HG02870 (cell line): Measurements from ENCODE around the gene PCBP3.

Experiments used
- ATAC-seq: cut with Tn5 transposase; IDR thresholded peaks from one replicate; pipeline ENCODE4 v1.9.1; 2021; ENCODE audit warnings: mild to moderate bottlenecking, moderate library complexity; ENCODE audit not compliant: unreplicated experiment

Gene PCBP3

DNA sequence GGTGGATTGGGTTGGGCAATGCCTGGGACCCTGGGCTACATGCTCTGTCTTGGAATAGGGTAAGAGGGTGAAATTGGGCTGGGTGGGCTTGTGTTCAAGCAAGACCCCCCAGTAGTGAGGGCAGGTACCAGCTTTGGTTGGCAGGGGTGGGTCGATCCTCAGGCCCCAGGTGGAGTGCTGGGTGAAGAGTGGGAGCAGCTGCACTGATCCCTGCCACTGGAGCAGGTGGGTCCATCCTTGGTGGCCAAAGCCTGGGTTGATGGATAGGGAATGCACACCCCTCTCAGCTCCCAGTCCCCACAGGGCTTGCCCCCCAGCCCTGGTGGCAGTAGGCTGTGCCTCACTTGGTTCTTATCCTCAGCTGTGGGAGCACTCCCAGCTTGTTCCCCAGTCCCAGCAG, 135.2 kb downstream of the PCBP3 start:
- ATAC-seq, result no peak

DNA sequence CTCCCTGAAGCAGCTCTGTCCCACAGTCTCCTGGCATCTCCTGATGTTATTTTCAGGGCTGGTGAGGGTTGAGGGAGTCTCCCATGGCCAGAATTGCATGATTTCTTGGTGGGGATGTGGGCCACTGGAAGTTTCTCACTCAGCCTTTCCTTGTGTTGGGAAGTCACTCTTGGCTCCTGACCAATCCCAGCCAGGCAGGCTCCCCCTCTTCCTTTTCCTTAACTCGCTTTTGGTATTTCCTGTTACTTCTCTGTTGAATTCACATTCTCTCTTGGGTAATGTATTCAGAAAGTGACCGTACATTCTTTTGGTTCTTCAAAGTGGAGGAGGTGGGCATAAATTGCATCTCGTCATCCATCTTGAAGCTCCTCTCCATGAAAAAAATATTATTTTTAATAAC, 135.7 kb downstream of the PCBP3 start:
- ATAC-seq, result no peak

DNA sequence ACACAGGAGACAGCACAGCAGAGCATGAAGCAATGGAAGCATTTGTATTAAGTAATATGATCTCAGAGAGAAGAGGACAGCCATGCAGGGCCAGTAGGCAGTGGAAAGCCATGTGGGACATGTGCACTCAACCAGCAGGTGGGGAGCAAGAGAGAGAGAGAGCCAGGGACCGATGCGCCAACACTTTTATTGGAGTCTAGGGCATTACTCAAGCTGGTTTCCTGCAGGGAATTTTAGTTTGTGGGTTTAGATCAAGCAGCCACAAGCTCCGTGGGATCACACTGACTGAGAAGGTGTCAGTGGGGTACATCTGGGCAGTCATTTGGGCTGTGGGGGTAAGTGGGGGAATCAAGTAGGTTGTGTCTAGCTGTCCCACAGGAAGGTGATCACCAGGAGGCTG, 137.1 kb downstream of the PCBP3 start:
- no peak for ATAC-seq

DNA sequence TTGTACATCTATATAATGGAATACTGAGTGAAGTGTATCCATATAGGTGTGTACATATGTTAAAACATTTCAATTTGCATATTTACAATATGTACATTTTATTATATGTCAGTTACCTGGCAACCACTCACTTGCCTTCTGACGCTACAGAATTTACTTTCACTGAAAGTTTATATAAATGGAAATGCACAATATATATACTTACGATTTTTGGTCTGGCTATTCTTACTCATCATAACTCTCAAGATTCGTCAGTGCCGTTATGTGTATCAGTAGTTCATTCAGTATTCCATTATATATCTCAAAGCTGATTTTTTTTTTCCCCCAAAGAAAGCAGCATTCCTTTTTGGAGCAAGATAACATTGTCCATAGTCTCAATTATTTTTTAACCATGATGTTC, 138.2 kb downstream of the PCBP3 start:
- ATAC-seq, result no peak

DNA sequence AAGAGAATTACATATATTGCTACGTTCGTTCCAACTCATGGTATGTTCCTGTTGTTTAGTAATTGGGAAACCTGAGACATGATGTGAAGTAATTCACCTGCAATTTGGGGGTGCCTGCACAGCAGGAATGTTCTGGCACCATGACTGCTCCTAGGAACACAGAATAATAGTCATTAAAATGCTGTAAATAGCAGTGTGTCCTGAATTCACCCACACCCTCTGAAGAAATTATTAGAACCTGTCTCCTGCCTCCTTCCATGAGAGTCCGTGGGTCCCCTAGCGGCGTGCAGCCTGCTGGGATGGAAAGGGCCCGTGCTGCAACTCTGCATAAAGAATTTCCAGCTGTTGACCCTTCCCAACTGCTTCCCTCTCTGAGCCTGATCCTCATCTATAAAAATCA, 143.1 kb downstream of the PCBP3 start:
- ATAC-seq, result no peak

DNA sequence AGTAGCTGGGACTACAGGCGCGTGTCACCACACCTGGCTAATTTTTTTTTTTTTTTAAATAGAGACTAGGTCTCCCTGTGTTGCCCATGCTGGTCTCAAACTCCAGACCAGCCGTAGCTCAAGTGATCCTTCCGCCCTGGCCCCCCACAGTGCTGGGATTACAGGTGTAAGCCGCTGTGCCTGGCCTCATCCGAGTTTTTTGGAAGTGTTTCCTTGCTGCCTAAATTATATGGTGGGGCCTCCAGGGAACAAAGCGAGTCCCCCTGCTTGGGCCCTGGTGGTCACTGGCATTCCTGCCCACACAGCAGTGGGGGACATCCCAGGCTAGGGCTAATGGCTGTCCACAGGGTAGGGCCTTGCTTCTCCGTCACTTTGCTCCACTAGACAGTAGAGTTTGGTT, 143.8 kb downstream of the PCBP3 start:
- no peak for ATAC-seq

DNA sequence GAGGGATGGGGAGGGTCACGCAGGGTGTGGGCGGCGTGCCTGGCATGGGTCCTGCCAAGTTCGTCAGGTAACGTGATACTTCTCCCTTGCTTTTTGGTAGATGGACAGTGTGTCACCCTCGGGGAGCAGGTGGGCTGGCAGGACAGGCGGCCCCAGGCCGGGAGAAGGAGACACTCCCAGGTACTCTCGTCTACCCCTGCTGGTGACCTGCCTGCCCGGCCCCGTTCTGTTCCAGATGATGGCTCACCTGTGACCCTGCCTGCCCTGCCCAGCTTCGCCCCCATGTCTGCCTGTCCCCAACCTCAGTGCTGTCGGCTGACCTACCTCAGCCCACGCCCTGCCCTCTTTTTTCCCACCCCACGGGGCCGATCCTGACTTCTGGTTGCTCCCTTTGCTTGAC, 144.7 kb downstream of the PCBP3 start:
- ATAC-seq, result no peak

DNA sequence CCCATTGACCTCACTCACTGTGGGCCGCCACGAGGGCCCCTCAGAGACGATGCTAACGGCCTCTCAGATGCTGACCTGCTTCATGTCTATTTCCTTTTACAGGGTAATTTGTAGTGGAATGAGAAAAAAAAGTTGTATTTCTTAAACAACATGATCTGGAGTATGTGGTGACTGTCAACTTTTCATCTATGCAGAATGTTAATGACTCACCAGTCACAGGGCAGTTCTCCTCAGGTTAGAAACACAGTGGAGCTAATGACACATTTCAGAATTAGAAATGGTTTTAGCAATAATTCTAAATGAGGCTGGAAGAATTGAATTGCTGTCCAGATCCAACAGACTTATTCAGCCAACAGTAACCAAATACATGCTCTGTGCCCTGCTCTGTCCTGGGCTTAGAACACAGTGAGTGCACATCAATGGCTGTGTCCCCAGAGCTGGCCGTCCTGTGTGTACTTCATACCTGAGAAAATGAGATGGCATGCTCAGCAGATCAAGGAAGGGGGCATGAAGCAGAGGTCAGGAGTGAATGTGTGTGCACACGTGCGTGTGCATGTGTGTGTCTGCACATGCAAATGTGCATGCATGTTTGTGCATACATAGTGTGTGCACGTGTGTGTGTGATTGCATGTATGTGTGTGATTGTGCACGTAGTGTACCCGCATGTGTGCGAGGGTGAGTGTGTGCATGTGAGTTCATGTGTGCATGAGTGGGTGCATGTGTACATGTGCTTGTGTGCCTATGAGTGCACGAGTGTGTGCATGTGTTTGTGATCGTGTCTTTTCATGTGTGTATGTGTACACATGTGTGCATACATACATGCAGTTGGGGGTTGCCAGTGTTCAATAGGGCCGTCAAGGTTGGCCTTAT, 145.3 kb downstream of the PCBP3 start:
- ATAC-seq, result no peak

DNA sequence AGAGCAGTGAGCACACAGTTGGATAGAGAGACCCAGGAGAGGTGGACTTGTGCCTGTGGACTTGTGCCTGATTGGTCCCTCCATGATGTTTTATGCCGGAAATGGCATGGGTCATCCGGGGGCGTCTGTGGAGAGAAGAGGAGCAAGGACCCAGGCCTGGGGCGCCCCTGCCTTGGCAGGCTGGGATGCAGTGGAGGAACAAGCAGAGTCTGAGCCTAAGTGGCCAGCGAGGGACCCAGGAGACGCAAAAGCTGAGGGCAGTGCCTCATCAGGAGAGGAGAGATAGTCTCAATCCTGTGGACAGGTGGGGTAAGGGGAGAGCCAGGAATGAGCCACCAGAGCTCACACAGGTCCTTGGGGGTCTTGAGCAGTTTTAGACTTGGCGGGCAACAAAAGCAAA, 146.9 kb downstream of the PCBP3 start:
- ATAC-seq, result no peak

DNA sequence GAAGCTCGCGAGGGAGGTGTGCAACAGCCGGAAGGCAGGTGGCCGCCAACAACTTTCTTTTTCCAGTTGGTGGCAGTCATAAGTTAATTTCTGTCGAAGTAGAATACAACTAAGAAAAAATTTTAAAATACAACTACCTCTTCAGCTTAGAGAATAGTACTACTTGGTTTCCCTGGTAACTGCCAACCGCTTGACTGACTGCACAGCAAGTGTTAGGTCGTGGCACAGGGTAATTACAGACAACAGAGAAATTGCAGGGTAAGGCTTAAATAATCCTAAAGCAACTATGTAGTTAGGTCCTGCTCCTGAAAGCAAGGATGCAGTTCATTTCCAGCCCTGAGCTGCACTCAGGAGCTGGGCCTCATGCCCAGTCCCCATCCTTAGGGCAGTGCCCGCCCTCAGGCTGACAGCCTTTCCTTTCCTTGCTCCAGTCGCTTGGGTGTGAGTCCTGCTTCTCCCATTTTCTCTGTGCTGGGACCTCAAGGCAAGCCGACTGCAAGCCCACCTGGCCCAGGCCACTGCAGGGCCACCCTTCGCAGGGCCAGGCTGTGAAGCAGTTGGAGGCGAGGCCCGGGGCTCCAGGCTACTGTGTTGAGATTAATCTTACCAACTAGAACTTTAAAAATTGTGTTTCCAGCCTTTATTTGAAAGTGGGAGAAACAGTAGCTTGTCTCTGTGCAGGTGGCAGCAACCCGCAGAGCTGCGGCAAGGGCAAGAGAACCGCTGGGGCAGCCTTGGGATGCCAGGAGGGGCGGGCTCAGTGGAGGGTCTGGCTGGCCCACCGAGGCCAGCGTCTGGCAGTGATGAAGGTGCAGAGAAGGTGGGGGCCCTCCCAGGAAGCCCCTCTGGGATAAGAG, 148.3 kb downstream of the PCBP3 start:
- no peak for ATAC-seq

DNA sequence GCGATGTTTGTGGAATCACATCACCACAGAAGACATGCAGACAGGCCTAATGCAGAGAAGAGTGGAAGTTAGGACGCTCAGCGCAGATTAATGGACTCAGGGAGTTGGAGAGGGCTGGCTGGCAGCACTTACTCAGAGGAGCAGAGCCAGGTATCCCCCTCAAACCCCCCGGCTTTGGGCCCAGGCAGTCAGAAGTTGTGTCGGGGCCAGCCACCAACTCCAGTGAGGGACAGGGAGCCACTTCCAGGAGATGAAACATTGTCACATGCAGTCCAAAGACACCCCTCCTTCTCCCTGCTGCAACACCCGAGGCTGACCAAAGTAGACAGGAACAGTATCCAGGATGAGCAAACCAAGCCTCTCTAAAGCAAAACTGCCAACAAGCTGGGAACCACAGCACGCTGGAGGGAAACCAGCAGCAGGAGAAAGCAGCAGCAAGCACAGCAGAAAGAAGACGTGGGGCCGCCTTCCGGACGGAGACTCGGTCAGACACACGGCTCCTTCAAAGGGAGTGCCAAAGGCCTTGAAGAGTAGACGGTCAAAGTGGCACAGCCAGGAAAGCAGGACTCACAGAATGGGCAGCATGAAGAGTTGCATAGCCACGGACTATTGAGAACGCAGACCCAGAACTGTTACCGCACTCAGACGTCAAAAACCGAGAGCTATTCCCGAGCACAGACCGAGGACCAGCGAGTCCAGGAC, 149.3 kb downstream of the PCBP3 start:
- ATAC-seq, result no peak

DNA sequence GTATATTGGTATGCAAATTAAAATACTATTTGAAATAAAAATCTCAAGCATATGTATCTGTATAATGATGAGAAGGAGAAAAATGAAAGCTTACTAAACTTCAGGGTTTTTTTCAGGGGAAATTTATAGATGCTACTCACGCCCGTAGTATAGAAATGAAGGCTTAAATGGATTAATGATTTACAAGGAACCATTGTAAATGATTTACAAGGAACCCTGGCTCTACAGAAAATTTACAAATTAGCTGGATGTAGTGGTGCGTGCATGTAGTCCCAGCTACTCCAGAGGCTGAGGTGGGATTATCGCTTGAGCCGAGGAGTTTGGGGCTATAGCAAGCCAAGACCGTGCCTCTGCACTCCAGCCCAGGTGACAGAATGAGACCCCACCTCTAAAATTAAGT, 150.5 kb downstream of the PCBP3 start:
- ATAC-seq, result no peak

DNA sequence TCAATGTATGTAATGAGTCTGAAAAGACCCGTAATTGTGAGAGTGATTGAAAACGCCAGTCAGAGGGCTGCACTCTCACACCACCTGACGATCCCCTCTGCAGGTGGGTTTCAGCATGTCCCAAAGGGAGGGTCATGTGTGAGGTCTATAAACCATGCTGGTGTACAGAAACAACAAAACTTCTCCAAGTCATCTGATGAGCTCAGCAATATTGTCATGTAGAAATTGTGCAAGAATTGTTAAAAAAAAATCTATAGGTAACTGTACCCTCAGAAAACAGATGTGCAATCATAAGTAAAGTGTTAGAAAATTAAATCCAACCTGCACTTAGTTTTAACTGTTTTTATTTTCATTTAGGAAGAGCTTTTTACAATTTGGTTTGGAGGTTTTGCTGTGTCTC, 152.5 kb downstream of the PCBP3 start:
- ATAC-seq, result no peak

DNA sequence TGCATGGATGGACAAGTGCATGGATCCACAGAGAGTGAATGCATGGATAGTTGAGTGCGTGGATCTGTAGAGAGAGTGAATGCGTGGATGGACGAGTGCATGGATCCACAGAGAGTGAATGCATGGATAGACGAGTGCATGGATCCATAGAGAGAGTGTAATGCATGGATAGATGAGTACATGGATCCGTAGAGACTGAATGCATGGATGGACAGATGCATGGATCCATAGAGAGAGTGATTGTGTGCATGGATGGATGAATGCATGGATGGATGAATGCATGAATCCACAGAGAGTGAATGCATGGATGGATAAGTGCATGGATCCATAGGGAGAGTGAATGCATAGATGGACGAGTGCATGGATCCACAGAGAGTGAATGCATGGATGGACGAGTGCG, 153.8 kb downstream of the PCBP3 start:
- ATAC-seq, result no peak

DNA sequence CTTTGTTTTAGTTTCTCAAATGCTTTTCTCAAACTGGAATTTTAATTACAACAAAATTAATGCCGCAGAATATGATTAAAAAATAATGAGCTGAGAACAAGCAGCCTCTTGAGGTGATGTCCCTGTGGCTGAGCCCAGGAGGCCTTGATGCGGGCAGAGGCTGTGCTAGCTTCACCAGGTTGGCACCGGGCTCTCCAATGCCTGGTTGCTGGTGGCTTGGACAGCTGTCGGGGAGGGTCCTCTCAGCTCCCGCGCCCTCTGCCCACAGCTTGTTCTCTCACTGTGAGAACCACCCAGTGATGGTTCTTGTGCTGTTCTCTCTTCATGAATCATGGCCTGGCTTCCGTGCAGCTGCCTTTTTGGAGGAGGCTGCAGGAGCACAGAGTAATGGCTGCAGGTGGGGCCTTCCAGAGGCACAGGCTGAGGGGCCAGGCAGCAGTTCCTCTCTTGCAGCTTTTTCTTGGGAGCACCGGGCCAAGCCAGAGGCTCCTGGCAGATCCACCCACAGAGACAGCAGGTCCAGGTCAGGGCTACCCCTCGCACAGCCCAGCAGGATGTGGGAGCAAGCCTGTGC, 156.3 kb downstream of the PCBP3 start:
- no peak for ATAC-seq

DNA sequence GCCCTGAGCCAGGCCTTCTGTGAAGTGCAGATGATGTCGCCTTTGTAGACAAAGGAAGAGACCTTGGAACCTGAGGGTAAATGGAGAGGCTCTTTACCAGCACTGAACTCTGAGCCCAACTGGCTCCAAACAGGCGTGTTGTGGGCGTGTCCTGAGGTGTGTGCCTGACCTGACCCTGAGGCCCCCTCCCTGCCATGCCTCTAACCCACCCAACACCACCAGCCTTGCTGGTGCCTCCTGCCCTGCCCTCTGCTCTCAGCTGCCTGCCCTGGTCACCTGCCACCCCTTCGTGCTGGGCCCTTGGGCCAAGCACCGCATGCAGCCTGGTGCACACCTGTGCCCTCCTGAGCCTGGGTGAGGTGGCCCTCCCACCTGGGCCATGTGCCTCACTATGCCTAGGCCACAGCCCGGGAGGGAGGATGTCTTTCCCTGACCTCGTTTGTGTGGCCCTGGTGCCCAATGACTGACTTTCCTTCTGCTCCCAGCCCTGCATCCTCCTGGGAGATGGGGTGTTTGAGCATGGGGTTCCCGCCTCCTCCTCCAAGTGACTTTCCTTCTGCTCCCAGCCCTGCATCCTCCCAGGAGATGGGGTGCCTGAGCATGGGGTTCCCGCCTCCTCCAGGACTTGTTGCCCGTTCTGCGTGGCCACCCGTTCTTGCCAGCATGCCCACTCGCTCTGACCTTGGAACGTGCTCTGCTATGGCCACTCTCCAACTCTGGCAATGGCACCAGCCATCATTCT, 157.0 kb downstream of the PCBP3 start:
- no peak for ATAC-seq

DNA sequence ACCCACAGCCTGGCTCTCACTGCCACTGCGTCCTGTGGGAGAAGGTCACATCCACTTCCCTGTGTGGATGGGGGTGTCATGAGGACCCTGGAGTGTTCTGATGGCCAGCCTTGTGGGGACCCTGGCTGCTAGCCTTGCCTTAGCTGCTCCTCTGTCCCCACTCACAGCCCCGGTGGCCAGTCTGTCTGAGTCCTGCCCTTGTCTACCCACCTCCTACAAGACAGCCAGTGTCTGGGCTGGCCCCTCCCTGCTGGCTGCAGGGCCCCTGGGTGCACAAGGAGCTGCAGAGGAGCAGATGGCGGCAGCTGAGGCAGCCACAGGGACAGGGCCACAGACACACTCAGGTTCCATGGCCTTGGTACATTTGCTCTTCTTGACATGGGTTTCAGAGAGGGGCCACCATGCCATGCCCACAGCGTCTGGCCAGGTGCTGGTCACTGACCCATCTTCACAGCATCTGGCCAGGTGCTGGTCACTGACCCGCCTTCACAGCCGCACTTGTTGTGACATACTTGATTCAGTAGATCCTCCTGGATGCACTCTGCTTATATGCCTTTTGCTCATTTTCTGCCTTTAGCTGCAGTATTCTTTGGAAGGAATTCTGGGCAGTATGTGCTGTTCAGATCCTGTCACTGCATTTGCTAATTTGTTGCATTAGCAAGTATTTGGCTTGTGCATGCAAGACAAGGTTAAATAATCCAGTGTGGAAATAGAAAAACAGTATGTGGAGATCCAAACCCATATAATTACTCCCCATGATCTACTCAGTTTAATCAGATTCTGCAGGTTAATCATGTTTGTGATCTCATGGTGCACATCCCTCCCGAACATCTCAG, 157.8 kb downstream of the PCBP3 start:
- no peak for ATAC-seq

DNA sequence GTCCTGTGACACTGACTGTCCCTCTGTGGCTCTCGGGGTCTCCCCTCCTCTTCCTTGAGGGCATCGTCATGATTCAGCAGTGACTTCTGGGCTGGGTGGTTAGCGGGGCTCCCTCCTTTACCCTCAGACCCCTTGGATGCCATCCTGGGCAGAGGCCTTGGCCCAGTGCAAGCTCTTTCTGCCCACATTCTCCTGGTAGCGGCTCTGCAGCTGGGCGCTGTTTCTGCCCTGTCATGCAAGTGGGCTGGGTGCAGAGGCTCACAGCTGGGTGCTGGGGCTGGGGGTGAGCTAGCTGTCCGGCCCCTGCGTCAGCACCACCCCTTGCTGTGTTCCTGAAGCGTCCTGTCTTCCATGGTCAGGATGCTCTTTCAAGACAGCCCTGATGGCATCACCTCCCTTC, 158.5 kb downstream of the PCBP3 start:
- no peak for ATAC-seq

DNA sequence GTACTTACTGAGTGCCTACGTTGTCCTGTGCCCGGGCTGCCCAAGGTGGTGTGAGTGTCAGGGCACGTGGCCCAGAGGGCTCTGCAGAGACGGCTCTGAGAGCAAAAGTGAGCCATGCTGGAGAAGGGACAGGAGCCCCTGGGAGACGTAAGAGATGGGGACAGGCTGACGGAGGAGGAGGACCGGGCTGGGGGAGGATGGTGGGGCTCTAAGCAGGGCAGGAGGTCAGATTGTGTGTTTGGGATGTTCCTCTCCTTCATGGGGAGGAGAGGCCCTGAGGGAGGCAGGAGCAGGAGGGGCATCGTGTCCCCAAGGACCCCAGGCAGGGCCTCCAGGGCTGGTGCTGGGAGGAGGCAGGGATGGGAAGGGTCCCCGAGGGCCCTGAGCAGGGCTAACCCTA, 158.9 kb downstream of the PCBP3 start:
- no peak for ATAC-seq
